Measurements from ENCODE around the gene STK4. TPM values are rescaled to one million over a fixed set of nuclear protein-coding genes. Genes with fewer than 3 reads are reported as not detected.
A peak's percentile ranks its signal among the peaks of the same experiment; 100 is the strongest.
"Not testable (repeated sequence)": the region's sequence is repeated elsewhere in the genome, so short reads cannot be mapped to it uniquely, and the experiment has no call there.

The STK4 gene
- total RNA-seq, 1 donor from 2014 or later, result 10.0 TPM

DNA sequence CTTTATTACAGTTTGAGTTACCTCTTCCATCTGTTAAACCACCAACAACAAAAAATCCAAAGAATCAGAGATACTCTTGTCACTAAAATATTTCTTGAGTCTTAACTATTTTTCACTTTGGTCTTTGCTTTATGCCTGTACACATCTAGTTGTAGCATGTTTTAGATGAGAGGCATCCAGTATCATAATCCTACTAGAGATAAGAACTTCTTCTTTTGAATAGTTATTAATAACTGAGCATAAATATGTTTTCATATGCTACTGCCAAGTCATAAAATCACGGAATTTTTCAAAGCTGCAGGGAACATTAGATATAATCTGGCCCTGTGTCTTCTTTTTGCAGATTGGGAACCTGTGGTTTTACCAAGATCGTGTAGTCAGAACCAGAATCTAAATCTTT is 55.3 kb downstream of the STK4 start:
- no peak for DNase-seq (ENCODE audit: low spot score)
- ATAC-seq, result no peak

DNA sequence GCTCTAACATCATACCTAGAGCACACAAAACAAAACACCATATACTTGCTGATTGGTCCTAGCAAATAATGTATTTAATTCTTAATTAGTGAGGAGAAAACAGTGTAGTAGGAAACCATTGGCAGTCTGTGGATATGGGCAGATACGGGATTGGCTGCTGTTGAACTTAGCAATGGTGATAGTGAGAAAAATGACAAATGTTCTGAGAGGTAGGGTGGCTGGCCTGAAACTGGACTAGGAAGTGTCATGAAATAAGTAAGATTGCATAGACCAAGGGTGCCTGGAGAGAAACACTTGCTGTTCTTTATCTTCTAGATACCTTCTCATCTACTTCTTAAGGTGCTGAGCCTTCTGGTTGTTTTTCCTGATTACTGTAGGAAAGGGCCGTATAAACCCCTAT is 56.8 kb downstream of the STK4 start:
- ATAC-seq, result not testable (repeated sequence)

DNA sequence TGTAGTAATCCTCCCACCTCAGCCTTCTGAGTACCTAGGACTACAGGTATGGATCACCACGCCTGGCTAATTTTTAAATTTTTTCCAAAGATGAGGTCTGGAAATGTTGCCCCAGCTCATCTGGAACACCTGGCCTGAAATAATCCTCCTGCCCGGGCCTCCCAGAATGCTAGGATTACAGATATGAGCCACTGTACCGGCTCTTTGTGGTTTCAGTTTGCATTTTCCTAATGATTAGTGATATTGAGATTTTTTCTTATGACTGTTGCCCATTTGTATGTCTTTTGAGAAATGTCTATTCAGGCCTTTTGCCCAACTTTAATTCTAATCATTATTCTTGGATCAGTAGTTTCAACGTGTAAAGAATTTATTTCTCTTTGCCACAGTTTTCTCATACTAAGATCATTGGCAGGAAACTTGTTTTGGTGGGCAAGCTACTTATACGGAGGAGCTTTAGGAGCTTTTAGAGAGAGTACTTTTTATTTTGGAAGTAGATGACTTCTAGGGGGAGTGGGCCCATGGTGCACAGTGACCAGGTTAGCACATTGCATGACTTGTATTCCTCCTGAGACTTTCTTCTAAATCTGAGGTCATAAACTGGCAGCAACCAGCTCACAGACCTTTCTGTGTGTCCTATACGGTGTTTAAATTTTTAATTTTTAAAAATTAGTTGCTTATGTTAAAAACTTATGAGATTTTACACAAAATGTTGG is 62.3 kb downstream of the STK4 start:
- ATAC-seq, result no peak

More for the DNA sequence above, 56.8 kb downstream of the STK4 start:
- not testable (repeated sequence) for DNase-seq (ENCODE audit: low spot score)

DNA sequence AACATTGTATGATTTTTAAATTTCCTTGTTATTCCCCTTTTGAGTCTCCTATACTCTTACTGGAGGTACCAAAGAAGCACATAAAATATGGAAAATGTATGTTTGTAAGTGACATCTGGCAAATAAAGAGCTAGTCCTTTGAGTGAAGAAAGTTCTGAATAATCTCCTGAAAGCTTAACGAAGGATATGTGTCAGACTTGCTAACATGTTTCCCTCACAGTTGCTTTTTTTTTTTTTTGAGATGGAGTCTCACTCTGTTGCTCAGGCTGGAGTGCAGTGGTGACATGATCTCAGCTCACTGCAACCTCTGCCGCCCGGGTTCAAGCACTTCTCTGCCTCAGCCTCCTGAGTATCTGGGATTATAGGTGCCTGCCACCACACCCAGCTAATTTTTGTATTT is 63.6 kb downstream of the STK4 start:
- no peak for DNase-seq (ENCODE audit: low spot score)
- ATAC-seq, result no peak

More for the DNA sequence above, 62.3 kb downstream of the STK4 start:
- no peak for DNase-seq (ENCODE audit: low spot score)

DNA sequence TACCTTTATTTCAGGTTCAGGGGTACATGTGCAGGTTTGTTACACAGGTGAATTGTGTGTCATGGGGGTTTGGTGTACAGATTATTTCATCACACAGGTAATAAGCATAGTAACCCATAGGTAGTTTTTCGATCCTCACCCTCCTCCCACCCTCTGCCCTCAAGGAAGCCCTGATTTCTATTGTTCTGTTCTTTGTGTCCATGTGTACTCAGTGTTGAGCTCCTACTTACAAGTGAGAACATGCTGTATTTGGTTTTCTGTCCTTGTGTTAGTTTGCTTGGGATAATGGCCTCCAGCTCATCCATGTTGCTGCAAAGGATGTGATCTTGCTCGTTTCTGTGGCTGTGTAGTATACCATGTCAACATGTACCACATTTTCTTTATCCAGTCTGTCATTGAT is 66.0 kb downstream of the STK4 start:
- no peak for ATAC-seq
- DNase-seq (ENCODE audit: low spot score), result no peak

DNA sequence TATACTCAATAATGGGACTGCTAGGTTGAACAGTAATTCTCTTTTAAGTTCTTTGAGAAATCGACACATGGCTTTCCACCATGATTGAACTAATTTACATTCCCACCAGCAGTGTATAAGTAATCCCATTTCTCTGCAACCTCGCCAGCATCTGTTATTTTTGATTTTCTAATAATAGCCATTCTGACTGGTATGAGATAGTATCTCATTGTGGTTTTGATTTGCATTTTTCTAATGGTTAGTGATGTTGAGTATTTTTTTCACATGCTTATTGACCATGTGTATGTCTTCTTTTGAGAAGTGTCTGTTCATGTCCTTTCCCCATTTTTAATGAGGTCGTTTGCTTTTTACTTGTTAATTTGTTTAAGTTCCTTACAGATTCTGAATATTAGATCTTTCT is 66.5 kb downstream of the STK4 start:
- ATAC-seq (no peak), DNase-seq (ENCODE audit: low spot score) (no peak)

DNA sequence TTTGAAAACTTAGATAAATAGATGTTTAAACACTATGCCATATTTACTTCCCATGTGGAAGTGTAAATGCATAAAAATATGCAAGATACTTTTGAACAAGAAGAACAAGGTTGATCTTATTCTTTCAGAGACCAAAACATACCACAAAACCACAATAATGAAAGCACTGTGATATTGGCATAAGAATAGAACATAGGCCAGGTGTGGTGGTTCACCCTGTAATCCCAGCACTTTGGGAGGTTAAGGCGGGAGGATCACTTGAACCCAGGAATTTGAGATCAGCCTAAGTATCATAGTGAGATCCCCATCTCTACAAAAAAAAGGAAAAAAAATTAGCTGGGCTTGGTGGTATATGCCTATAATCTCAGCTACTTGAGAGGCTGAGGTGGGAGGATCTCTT is 68.1 kb downstream of the STK4 start:
- DNase-seq (ENCODE audit: low spot score) (no peak), ATAC-seq (no peak)

DNA sequence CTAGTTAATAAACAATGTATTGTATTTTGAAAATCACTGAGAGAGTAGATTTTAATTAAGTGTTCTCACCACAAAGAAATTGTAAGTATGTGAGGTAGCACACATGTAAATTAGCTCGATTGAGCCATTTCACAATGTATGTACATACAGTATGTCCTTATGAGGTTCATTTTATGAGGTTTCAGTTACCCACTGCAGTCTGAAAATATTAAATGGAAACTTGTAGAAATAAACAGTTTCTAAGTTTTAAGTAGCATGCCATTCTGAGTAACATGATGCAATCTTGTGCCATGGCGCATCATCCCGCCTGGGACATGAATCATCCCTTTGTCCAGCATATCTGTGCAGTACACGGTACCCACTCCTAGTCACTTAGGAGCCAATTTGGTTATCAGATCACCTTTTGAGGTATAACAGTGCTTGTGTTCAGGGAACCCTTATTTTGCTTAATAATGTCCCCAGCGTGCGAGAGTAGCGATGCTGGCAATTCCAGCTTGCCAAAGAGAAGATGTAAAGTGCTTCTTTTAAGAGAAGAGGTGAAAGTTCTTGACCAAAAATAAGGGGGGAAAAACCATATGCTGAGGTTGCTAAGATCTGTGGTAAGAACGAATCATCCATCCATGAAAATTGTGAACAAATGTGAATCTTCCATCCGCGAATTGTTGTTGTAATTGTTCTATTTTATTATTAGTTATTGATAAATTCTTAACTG is 69.9 kb downstream of the STK4 start:
- ATAC-seq (no peak), DNase-seq (ENCODE audit: low spot score) (no peak)

DNA sequence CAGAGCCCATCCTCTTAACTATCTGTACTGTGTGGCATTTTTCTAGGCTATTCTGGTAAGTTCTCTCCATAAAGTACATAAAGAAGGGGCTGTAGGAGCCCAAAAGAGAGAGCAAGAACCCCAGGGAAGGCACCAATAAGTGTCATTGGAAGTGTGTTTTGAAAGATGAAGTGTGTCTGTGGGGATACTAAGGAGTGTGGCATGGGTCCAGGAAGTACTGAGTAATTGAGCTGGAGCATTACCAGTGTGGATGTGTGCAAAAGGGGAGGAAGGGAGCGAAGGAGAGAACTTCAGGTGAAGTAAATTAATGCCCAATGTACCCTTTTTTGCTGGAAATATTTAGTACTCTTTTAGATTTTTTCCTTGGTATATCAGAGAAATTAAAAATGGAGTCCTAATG is 70.7 kb downstream of the STK4 start:
- ATAC-seq (no peak), DNase-seq (ENCODE audit: low spot score) (no peak)

DNA sequence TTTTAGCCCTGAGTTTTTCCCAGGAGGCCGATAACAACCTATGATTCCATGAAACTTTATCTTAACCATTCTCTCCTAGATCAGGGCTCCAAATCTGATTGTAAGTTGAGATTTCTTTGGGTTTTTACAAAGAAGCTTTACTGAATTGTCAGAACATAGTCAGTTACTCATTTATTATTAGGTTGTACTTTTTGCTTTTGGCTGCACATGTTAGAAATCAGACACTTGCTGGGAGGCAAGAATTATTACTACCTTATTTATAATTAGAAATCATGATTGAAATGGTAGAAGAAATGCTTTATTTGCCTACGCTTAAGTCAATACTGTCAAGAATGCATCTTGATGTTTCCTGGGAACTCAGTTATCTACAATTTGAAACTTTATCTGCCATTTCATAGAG is 71.3 kb downstream of the STK4 start:
- no peak for ATAC-seq
- DNase-seq (ENCODE audit: low spot score), result no peak

DNA sequence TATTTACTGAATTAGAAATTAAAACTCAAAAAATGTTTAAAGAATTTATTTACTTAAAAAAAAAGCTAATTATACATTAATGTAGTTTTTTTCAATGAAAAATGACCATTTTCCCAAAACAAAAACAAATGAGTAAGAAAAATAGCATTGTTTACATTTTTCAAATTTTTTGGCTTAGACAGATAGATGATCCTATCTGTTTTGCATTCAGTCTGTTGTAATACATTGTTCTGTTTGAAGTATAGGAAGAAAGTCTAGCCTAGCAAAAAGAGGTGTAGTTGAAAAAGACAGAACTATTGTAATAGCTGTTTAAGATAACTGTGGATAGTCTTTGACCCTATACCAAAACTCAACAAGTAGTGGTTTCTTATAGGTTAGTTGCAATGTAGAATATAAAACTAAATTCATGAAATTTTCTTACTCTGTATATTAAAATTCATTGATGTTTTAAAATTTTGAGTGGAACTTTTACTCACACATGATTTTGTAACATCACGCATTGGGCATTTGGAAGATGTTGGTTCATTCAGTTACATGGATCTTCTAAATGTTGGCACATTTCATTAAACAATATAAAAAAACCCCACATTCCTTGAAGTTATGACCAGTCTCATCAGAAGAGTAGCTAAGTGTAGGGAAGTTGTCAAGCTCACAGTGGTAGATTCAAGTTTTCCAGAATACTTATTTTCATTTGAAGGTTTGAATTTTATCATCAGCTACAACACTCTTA is 72.6 kb downstream of the STK4 start:
- no peak for DNase-seq (ENCODE audit: low spot score)
- no peak for ATAC-seq

DNA sequence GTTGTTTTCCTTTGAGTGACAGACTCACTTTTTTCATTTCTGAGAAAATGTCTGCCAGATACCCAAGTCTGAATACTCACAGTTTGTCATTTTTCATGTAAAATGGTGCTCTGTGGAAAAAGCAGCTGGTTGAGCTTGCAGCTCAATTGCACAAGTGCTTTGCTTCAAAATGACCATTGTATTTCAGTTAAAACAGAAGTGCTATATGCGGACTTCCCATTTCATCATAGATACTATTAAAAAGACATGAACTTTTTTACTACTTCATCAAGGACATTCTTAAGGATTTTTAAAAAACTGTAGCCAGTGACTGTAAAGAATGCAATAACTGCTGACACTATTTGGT is 73.1 kb downstream of the STK4 start:
- no peak for DNase-seq (ENCODE audit: low spot score)
- no peak for ATAC-seq

DNA sequence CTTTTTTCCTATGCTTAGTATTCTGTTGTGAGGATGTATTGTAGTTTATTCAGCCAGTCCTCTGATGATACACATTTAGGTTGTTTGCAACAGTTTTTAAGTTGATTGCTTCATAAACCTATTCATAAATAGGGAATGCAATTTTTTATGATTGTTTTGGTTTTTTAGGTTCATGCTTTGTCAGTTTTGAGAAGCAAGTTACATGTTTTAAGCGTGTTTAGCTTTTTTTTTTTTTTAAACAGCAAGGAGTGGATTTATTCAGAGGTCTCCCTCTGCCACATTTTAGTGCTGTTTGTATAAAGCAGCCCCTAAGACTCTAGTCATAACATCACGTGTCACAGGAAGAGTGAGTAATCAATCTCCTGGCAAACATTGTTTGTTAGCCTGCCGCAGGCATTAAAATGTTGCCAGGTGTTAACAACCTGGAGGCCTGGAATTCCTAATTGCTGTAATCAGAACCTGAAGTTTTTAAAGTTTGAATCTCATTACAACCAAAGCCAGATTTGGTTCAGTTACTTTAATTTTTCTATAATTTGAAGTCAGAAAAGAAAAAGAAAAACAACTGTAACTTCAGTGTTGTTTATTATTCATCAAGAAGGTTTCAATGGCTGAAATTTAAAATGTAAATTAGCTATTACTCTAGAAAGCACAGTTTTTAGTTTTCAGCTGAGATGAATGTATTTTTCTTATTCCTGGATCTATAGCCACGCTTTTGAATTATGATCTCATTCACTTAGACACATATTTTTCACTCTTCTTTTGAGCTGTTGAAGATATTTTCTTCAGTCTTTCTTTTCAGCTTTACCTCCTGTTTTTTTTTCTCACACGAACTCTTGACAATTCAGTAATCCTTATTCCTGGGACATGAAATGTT is 75.4 kb downstream of the STK4 start:
- no peak for DNase-seq (ENCODE audit: low spot score)
- peak; percentile 26 for ATAC-seq

DNA sequence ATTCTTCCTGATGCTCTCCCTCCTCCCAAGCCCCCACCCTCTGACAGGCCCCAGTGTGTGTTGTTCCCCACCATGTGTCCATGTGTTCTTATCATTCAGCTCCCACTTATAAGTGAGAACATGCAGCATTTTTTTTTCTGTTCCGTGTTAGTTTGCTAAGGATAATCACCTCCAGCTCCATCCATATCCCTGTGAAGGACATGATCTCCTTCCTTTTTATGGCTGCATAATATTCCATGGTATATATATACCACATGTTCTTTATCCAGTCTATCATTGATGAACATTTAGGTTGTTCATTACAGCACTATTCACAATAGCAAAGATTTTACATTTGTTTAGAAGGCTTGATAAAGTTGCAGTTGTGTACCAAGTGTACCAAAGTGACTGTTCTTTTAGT is 76.7 kb downstream of the STK4 start:
- DNase-seq (ENCODE audit: low spot score), result no peak
- ATAC-seq, result no peak

DNA sequence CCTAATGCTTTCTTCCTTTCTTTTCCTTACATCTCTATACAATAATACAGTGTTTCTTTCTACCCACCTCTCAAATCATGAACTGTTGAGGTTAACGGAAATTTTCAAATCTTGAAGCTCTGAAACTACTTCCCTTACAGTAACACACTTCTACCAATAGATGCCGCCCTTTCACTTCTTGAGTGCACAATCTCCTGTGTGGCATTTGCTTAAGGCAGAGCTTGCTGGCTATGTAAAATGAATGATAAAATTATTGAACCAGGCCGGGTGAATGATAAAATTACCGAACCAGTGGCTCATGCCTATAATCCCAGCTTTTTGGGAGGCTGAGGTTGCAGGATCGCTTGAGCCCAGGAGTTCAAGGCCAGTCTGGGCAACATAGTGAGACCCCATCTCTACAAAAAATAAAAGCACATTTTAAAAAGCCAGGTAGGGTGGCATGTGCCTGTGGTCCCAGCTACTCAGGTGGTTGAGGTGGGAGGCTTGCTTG is 77.8 kb downstream of the STK4 start:
- DNase-seq (ENCODE audit: low spot score), result no peak
- ATAC-seq, result peak; percentile 96

DNA sequence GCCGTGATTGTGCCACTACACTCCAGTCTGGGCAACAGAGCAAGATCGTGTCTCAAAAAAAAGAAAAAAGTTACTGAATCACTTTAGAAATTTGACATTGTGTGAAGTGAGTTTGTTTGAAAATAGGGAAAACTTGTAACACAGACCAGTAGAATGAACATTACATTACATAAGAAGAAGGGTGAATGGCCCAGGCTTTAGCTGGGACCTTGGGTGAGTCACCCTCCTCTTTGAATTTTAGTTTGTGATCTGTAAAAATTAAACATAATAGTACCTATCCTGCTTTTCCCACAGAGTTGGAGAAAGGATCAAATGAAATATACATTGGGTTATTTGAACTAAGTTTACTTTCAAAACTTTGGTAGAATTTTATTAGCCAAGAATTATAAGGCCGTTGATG is 78.3 kb downstream of the STK4 start:
- DNase-seq (ENCODE audit: low spot score), result no peak
- ATAC-seq, result no peak

DNA sequence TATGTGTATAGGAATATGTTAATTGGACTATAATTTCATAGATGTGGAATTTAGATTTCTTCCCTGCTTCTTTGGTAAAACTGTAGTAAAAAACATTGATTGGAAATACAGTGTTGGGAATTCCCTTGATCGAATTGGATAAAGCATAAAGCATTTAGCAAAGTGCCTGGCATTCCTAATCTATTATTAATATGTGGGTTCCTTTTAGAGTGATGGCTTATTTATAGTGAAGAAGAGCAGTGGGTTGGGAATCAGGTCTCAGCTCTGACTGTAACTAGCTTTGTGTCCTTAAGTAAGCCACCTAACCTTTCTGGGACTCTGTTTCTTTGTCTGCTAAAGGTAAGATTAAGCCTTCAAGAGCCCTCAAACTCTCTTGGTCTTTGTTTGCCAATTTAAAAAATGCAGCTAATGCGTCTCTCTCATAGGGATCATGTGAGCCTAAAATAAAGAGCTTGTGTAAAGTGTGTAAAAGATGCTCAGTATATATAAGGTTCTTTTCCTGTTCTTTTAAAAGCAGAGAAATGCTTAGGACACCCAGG is 81.3 kb downstream of the STK4 start:
- no peak for DNase-seq (ENCODE audit: low spot score)
- ATAC-seq, result no peak

DNA sequence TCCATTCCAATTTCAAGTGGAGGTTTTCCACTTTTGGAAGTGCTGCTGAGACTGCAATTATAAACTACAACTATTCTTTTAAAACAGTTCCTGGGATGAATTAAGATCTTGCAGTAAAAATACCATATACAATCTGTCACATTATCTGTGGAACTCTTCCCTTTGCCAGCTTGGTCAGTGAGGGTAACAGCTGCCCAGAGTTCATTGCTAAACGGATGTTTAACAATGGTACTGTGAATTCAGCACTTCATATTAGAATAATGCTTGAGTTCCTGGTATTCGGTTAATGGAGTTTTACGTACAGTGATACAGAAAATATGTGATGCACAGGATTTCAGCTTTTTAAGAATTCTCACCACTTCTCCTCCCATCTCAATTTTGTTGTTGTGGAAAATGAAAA is 83.1 kb downstream of the STK4 start:
- ATAC-seq (no peak), DNase-seq (ENCODE audit: low spot score) (no peak)

DNA sequence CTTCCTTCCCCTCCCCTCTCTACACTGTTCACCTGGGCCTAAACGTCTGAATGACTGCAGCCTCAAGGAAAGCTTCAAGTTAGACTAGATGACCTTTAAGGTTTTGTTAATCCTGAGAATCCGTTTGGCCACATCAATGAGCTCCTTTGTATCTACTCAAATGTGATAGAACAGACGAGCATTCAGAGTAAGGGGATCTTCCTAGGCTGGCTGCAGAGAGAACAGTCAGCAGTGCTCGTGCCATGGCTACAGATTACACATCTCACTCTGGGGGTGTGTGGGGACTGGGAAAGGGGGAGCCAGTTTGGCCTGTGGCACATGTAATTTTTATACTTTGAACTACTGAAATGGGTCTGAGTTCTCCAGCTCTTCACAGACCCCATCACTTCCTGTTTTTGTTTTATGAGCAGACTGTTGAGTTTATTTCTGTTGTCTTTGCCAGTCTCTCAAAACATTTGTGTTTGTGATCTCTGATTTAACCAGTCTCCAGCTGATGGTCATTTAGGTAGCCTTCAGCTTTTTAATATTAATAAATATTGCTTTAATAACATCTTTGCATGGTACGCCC is 83.7 kb downstream of the STK4 start:
- no peak for DNase-seq (ENCODE audit: low spot score)
- no peak for ATAC-seq

Measured in left lobe of liver (tissue), 2 donors.